HepG2 (cell line): ENCODE measurements around the gene MAP3K1. TPM values are rescaled to one million over a fixed set of nuclear protein-coding genes. Genes with fewer than 3 reads are reported as not detected.

Source experiments
- EZH2 ChIP-seq: conservative IDR thresholded peaks from 2 replicates; pipeline ENCODE4 v1.6.1; 2012; ENCODE audit warnings: mild to moderate bottlenecking, low read depth, low read length, moderate library complexity
- FOXK1 ChIP-seq: sonication (generic); formaldehyde crosslinking; IDR thresholded peaks from 2 replicates; pipeline ENCODE4 v1.4.0; 2020; ENCODE audit warnings: low read depth, missing genetic modification reagents, borderline replicate concordance
- FOXO1 ChIP-seq: sonication (generic); formaldehyde crosslinking; IDR thresholded peaks from 2 replicates; pipeline ENCODE4 v1.4.0; 2020; ENCODE audit warnings: missing genetic modification reagents
- MED1 ChIP-seq: sonication (generic); formaldehyde crosslinking; IDR thresholded peaks from 2 replicates; pipeline ENCODE4 v1.4.0; 2020; ENCODE audit warnings: missing genetic modification reagents
- NFE2L2 ChIP-seq: fragments of 150-350 bp; IDR thresholded peaks from 2 replicates; pipeline ENCODE4 v1.6.1; 2014; ENCODE audit warnings: low read length
- NR2C2 ChIP-seq: sonication (generic); formaldehyde crosslinking; IDR thresholded peaks from 2 replicates; pipeline ENCODE4 v1.4.0; 2020; ENCODE audit warnings: missing genetic modification reagents, mild to moderate bottlenecking, moderate library complexity, borderline replicate concordance
- RBFOX2 ChIP-seq: fragments of 200-400 bp; formaldehyde crosslinking; IDR thresholded peaks from 2 replicates; pipeline ENCODE4 v1.6.1; 2017; ENCODE audit warnings: low read depth, mild to moderate bottlenecking, low read length
- RBM39 ChIP-seq: fragments of 200-400 bp; formaldehyde crosslinking; IDR thresholded peaks from one replicate; pipeline ENCODE4 v1.6.1; 2018; ENCODE audit warnings: antibody characterized with exemption, mild to moderate bottlenecking, low read depth, low read length; ENCODE audit not compliant: poor library complexity, severe bottlenecking
- RFXANK ChIP-seq: IDR thresholded peaks from 2 replicates; pipeline ENCODE4 v1.6.1; 2016
- SIN3A ChIP-seq: IDR thresholded peaks from 2 replicates; pipeline ENCODE4 v1.6.1; 2011; ENCODE audit warnings: low read depth, mild to moderate bottlenecking, control low read depth, low read length, borderline replicate concordance
- SMARCE1 ChIP-seq: fragments of 450-650 bp; IDR thresholded peaks from 2 replicates; pipeline ENCODE4 v1.6.1; 2017; ENCODE audit warnings: borderline replicate concordance
- SOX13 ChIP-seq, 3 experiments: fragments of 450-650 bp in 1 of 3; sonication (generic) in 1 of 3; formaldehyde crosslinking in 1 of 3; IDR thresholded peaks in 2 of 3; conservative IDR thresholded peaks in 1 of 3; 2 replicates each; pipeline versions ENCODE4 v1.5.0 to v1.6.1; 2016 to 2020; ENCODE audit warnings: antibody characterized with exemption in 1 of 3, mild to moderate bottlenecking in 1 of 3, missing compliant biosample characterization in 1 of 3, missing genetic modification reagents in 1 of 3, moderate library complexity in 1 of 3
- SP2 ChIP-seq: sonication (generic); formaldehyde crosslinking; IDR thresholded peaks from 2 replicates; pipeline ENCODE4 v1.5.1; 2020; ENCODE audit warnings: mild to moderate bottlenecking, missing genetic modification reagents
- TARDBP ChIP-seq: sonication (generic); formaldehyde crosslinking; IDR thresholded peaks from 2 replicates; pipeline ENCODE4 v1.8.0; 2022; ENCODE audit warnings: mild to moderate bottlenecking, missing genetic modification reagents
- TBL1XR1 ChIP-seq: fragments of 150-350 bp; IDR thresholded peaks from 2 replicates; pipeline ENCODE4 v1.6.1; 2014; ENCODE audit warnings: borderline replicate concordance, low read length; ENCODE audit not compliant: partially characterized antibody
- ZNF124 ChIP-seq: sonication (generic); formaldehyde crosslinking; IDR thresholded peaks from 2 replicates; pipeline ENCODE4 v1.4.0; 2020; ENCODE audit warnings: missing genetic modification reagents
- ZNF274 ChIP-seq: sonication (generic); formaldehyde crosslinking; IDR thresholded peaks from 2 replicates; pipeline ENCODE4 v1.5.1; 2020; ENCODE audit warnings: mild to moderate bottlenecking, missing genetic modification reagents
- ZNF670 ChIP-seq: sonication (generic); formaldehyde crosslinking; IDR thresholded peaks from 2 replicates; pipeline ENCODE4 v1.8.0; 2022; ENCODE audit warnings: mild to moderate bottlenecking, missing genetic modification reagents, borderline replicate concordance
- ZNF674 ChIP-seq: sonication (generic); formaldehyde crosslinking; IDR thresholded peaks from 2 replicates; pipeline ENCODE4 v1.5.0; 2020; ENCODE audit warnings: low read depth, mild to moderate bottlenecking, missing genetic modification reagents
- ZNF737 ChIP-seq: sonication (generic); formaldehyde crosslinking; IDR thresholded peaks from 2 replicates; pipeline ENCODE4 v1.5.0; 2020; ENCODE audit warnings: missing genetic modification reagents, mild to moderate bottlenecking, borderline replicate concordance
- ZNF746 ChIP-seq: sonication (generic); formaldehyde crosslinking; IDR thresholded peaks from 2 replicates; pipeline ENCODE4 v1.8.0; 2022; ENCODE audit warnings: mild to moderate bottlenecking, missing genetic modification reagents
- ZSCAN9 ChIP-seq: IDR thresholded peaks from 2 replicates; pipeline ENCODE4 v1.6.1; 2016; ENCODE audit warnings: borderline replicate concordance
- polyA plus RNA-seq, 8 experiments: library from polyadenylated mRNA; depleted of rRNA in 3 of 8; stranded (reverse) in 7 of 8; unstranded in 1 of 8; fragments of >200 nt; fragmentation: Illumina TruSeq in 4 of 8; extraction: Trizol in 4 of 8; gene quantifications; 2 replicates each; pipeline versions ENCODE4 v1.2.1 to v1.2.3, GENCODE V29; 2011 to 2016; ENCODE audit warnings: low read depth in 4 of 8, missing spikeins in 1 of 8, mixed read lengths in 1 of 8; ENCODE audit not compliant: insufficient read depth in 1 of 8
- total RNA-seq, 5 experiments: library from RNA; depleted of rRNA; stranded (reverse); fragments of >200 nt; fragmentation: Illumina TruSeq; extraction: Trizol; gene quantifications; 2 replicates each; pipeline ENCODE4 v1.2.3, GENCODE V29; 2016; ENCODE audit warnings: low read depth in 1 of 5
- TF ChIP-seq, protein P1 (sequence below): IDR thresholded peaks from 2 replicates; pipeline ENCODE4 v1.6.1; 2016; ENCODE audit warnings: low read depth
- TF ChIP-seq, protein P2 (sequence below): sonication (generic); formaldehyde crosslinking; IDR thresholded peaks from 2 replicates; pipeline ENCODE4 v1.5.0; 2020; ENCODE audit warnings: missing genetic modification reagents, mild to moderate bottlenecking, borderline replicate concordance
- TF ChIP-seq, protein P3 (sequence below): sonication (generic); formaldehyde crosslinking; IDR thresholded peaks from 2 replicates; pipeline ENCODE4 v1.8.1; 2023; ENCODE audit warnings: mild to moderate bottlenecking, missing genetic modification reagents

Gene MAP3K1
- total and polyA plus RNA-seq, 2 of the 13 experiments (the other 11 are each of a cell fraction or from before 2014, with no cell fraction given) = 16.4 to 30.3 TPM

DNA sequence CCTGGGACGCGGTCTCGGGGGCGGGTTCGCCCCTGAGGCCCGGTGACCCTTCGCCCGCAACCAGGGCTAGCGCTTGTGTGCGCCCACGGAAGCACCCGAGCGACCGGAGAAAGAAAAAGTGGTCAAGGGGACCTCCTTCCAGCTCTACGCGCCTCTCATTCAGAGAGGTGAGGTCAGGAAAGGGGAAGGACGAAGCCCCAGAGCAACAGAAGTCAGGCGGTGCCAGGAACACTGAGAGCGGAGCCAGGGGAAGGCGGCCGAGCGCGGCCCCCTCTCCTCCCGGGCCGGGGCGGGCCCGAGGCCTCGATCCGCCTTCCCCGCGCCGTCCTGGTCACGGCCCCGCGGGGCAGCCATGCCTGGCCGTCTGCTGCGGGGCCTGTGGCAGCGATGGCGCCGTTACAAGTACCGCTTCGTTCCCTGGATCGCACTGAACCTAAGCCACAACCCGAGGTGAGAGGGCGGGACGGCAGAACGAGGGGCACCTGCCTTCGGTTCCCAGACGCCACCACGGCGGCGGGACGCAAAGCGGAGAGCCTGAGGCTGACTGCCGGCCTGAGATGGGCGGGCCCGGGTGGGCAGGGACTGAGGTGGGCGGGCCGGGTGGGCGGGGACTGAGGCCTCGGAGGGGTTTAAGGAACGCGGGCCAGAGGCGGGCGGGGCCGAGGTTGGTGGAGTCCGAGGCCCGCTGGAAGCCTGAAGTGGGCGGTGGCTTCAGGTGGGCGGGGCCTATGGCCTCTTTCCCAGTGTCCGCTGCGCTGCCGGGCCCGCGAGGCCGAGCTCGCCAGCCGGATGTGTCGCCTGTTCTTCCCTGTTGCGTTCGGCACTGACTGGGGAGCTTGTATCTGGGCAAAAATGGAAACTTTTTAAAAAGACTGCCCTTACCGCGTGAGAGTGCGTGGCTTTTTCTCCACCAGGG, 94.2 kb downstream of the MAP3K1 start, which contains the start of gene SETD9 (continued):
- TF ChIP-seq ZNF746 (peak; percentile 35; the same call in 1 of the 2 replicates), RBM39 (peak; percentile 76), TARDBP (CRISPR knock-in tag) (0 out of 2 replicates have a peak, but pooled peaks have one; percentile 5), ZNF124 (CRISPR knock-in tag) (no peak), SMARCE1 (no peak), RFXANK (CRISPR knock-in tag) (0 out of 2 replicates have a peak, but pooled peaks have one; percentile 10), TBL1XR1 (no peak), FOXO1 (CRISPR knock-in tag) (peak; percentile 16), SP2 (peak; percentile 44; the same call in 1 of the 2 replicates), SOX13 (IDR thresholded peaks at IDR 0.05) (no peak), SOX13 (CRISPR knock-in tag; conservative IDR thresholded peaks at IDR 0.05 in 1 of 2, IDR thresholded peaks at IDR 0.05 in 1 of 2) (peak in 1 of 2 experiments; percentile 35; a peak in 2 of 4 replicates), ZSCAN9 (CRISPR knock-in tag) (no peak), FOXK1 (peak; percentile 31; the same call in 1 of the 2 replicates), MED1 (CRISPR knock-in tag) (peak; percentile 57), ZNF670 (peak; percentile 71; the same call in 1 of the 2 replicates), ZNF674 (CRISPR knock-in tag) (no peak), ZNF737 (CRISPR knock-in tag) (peak; percentile 38; the same call in 1 of the 2 replicates), RBFOX2 (peak; percentile 95), NR2C2 (CRISPR knock-in tag) (peak; percentile 65), SIN3A (peak; percentile 79; the same call in 1 of the 2 replicates), ZNF274 (CRISPR knock-in tag) (peak; percentile 55), NFE2L2 (no peak), EZH2 (no peak)
- TF ChIP-seq, protein P1, sequence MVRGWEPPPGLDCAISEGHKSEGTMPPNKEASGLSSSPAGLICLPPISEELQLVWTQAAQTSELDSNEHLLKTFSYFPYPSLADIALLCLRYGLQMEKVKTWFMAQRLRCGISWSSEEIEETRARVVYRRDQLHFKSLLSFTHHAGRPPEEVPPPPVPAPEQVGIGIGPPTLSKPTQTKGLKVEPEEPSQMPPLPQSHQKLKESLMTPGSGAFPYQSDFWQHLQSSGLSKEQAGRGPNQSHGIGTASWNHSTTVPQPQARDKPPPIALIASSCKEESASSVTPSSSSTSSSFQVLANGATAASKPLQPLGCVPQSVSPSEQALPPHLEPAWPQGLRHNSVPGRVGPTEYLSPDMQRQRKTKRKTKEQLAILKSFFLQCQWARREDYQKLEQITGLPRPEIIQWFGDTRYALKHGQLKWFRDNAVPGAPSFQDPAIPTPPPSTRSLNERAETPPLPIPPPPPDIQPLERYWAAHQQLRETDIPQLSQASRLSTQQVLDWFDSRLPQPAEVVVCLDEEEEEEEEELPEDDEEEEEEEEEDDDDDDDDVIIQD (CRISPR knock-in tag) = 0 out of 2 replicates have a peak, but pooled peaks have one; percentile 14
- TF ChIP-seq, protein P2, sequence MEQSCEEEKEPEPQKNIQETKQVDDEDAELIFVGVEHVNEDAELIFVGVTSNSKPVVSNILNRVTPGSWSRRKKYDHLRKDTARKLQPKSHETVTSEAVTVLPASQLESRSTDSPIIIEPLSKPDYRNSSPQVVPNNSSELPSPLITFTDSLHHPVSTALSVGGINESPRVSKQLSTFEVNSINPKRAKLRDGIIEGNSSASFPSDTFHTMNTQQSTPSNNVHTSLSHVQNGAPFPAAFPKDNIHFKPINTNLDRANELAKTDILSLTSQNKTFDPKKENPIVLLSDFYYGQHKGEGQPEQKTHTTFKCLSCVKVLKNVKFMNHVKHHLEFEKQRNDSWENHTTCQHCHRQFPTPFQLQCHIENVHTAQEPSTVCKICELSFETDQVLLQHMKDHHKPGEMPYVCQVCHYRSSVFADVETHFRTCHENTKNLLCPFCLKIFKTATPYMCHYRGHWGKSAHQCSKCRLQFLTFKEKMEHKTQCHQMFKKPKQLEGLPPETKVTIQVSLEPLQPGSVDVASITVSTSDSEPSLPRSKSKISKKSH = peak; percentile 77; the same call in 1 of the 2 replicates
- TF ChIP-seq, protein P3, sequence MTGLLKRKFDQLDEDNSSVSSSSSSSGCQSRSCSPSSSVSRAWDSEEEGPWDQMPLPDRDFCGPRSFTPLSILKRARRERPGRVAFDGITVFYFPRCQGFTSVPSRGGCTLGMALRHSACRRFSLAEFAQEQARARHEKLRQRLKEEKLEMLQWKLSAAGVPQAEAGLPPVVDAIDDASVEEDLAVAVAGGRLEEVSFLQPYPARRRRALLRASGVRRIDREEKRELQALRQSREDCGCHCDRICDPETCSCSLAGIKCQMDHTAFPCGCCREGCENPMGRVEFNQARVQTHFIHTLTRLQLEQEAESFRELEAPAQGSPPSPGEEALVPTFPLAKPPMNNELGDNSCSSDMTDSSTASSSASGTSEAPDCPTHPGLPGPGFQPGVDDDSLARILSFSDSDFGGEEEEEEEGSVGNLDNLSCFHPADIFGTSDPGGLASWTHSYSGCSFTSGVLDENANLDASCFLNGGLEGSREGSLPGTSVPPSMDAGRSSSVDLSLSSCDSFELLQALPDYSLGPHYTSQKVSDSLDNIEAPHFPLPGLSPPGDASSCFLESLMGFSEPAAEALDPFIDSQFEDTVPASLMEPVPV (CRISPR knock-in tag) = no peak
